Left ventricle myocardium inferior (tissue), 1 donor: ENCODE data around the gene DENND1C. TPM values are rescaled to one million over a fixed set of nuclear protein-coding genes. Genes with fewer than 3 reads are reported as not detected.

Source experiments
- DNase-seq: peaks from one replicate; pipeline ENCODE4 v3.0.0-alpha.2; 2020
- H3K27ac ChIP-seq: fragments of 200-600 bp; replicated peaks from 2 replicates; pipeline ENCODE4 v1.8.0; 2021
- H3K27me3 ChIP-seq: fragments of 200-600 bp; 2 replicates; pipeline ENCODE4 v1.8.0; 2021; ENCODE audit warnings: low read depth
- H3K36me3 ChIP-seq: fragments of 200-600 bp; 2 replicates; pipeline ENCODE4 v1.8.0; 2021
- H3K4me1 ChIP-seq: fragments of 200-600 bp; 2 replicates; pipeline ENCODE4 v1.8.0; 2021
- H3K4me3 ChIP-seq: fragments of 200-600 bp; 2 replicates; pipeline ENCODE4 v1.8.0; 2021; ENCODE audit warnings: mild to moderate bottlenecking, moderate library complexity
- H3K9me3 ChIP-seq: fragments of 200-600 bp; replicated peaks from 2 replicates; pipeline ENCODE4 v1.8.0; 2021
- CTCF ChIP-seq: fragments of 200-600 bp; IDR thresholded peaks from 2 replicates; pipeline ENCODE4 v1.8.0; 2021; ENCODE audit warnings: antibody characterized with exemption, mild to moderate bottlenecking, borderline replicate concordance
- intact Hi-C: fragments of 100-400 bp; cut with micrococcal nuclease; formaldehyde crosslinking; loops from one replicate; pipeline ENCODE4 v1.11.0; 2022
- total RNA-seq: library from RNA; stranded (reverse); fragmentation: NEBNext Ultra II Directional; extraction: Animal tissue kit (Norgen Biotek cat#: 25700); gene quantifications from one replicate; pipeline ENCODE4 v1.2.1, GENCODE V29; 2021
- donor health status: DM: no; HTN: yes; CAD: no; lungs with severe emphysema.

Gene DENND1C
- total RNA-seq, 1 donor from 2014 or later = 1.2 TPM

- Histone ChIP-seq H3K4me3 (no peak overlapping the region), H3K4me1 (peaks cover 17% of the 10 kb centered on the region), H3K9me3 (no peaks in the 10 kb centered on the region), H3K36me3 (no peaks in the 10 kb centered on the region), H3K27me3 (peaks cover 76% of the 10 kb centered on the region), H3K27ac (no peak overlapping the region)
- TF ChIP-seq CTCF = no peak
- intact Hi-C loops = no loop called here
- DNase-seq = no peak
Observed at GRCh38 chr19:6473647-6474046, 7.9 kb downstream of the DENND1C start.

GRCh38 chr19:6472713-6473112 is 8.9 kb downstream of the DENND1C start:
- no peaks in the 10 kb centered on the region for H3K9me3 ChIP-seq
- DNase-seq = no peak
- H3K4me1 ChIP-seq = peaks cover 17% of the 10 kb centered on the region
- H3K36me3 ChIP-seq = no peaks in the 10 kb centered on the region
- H3K27me3 ChIP-seq = peaks cover 76% of the 10 kb centered on the region
- no peak overlapping the region for H3K4me3 ChIP-seq
- intact Hi-C loops = no loop called here
- no peak overlapping the region for H3K27ac ChIP-seq
- TF ChIP-seq CTCF = no peak

- intact Hi-C loops = no loop called here
- H3K9me3 ChIP-seq = no peaks in the 10 kb centered on the region
- TF ChIP-seq CTCF = no peak
Observed at GRCh38 chr19:6471076-6471475, 10.5 kb downstream of the DENND1C start.

GRCh38 chr19:6470173-6470572 is 11.4 kb downstream of the DENND1C start:
- DNase-seq = no peak
- Histone ChIP-seq H3K9me3 (no peaks in the 10 kb centered on the region), H3K36me3 (no peaks in the 10 kb centered on the region), H3K27ac (no peak overlapping the region), H3K27me3 (peaks cover 74% of the 10 kb centered on the region), H3K4me3 (no peak overlapping the region), H3K4me1 (peaks cover under 1% of the 10 kb centered on the region)
- no peak for TF ChIP-seq CTCF
- intact Hi-C loops = no loop called here

More at GRCh38 chr19:6471076-6471475, 10.5 kb downstream of the DENND1C start:
- H3K4me3 ChIP-seq = no peak overlapping the region
- H3K4me1 ChIP-seq = peaks cover 9% of the 10 kb centered on the region
- DNase-seq = no peak
- H3K27me3 ChIP-seq = peaks cover 74% of the 10 kb centered on the region
- no peak overlapping the region for H3K27ac ChIP-seq
- H3K36me3 ChIP-seq = no peaks in the 10 kb centered on the region

GRCh38 chr19:6467384-6467783 is 14.2 kb downstream of the DENND1C start:
- DNase-seq = no peak
- TF ChIP-seq CTCF = no peak
- intact Hi-C loops = no loop called here
- Histone ChIP-seq H3K27ac (no peak overlapping the region), H3K27me3 (peaks cover 75% of the 10 kb centered on the region), H3K4me1 (peaks cover 6% of the 10 kb centered on the region), H3K4me3 (no peak overlapping the region), H3K36me3 (no peaks in the 10 kb centered on the region), H3K9me3 (no peaks in the 10 kb centered on the region)
